Measurements from ENCODE around the gene HTR2C. TPM values are rescaled to one million over a fixed set of nuclear protein-coding genes. Genes with fewer than 3 reads are reported as not detected.

HTR2C gene
- total RNA-seq, 1 donor from 2014 or later = 1.7 TPM

GRCh38 chrX:114766541-114766940 is 182.7 kb downstream of the HTR2C start:
- TF ChIP-seq POLR2A (IDR thresholded peaks at IDR 0.05) = no peak
- TF ChIP-seq CTCF (IDR thresholded peaks at IDR 0.05) = no peak
- intact Hi-C loops (cut with DNase I) = no loop called here
- Histone ChIP-seq H3K27me3 (no peaks in the 10 kb centered on the region), H3K27ac (no peak overlapping the region), H3K36me3 (no peaks in the 10 kb centered on the region), H3K4me1 (no peaks in the 10 kb centered on the region), H3K9me3 (no peaks in the 10 kb centered on the region), H3K4me3 (no peak overlapping the region)
- DNase-seq (ENCODE audit: extremely low spot score in 2 of 2) = no peak

GRCh38 chrX:114774691-114775090 is 190.8 kb downstream of the HTR2C start:
- H3K36me3 ChIP-seq = no peaks in the 10 kb centered on the region
- no peaks in the 10 kb centered on the region for H3K4me1 ChIP-seq
- no peak overlapping the region for H3K4me3 ChIP-seq
- H3K27me3 ChIP-seq = no peaks in the 10 kb centered on the region
- no peak for DNase-seq (ENCODE audit: extremely low spot score in 2 of 2)
- TF ChIP-seq POLR2A (IDR thresholded peaks at IDR 0.05) (no peak), CTCF (IDR thresholded peaks at IDR 0.05) (no peak), POLR2AphosphoS5 (IDR thresholded peaks at IDR 0.05; ENCODE audit: insufficient read depth in 1 of 2, low read depth in 1 of 2) (no peak)
- intact Hi-C loops (cut with DNase I) = no loop called here
- no peak overlapping the region for H3K27ac ChIP-seq
- H3K9me3 ChIP-seq = no peaks in the 10 kb centered on the region

- Histone ChIP-seq H3K27me3 (no peaks in the 10 kb centered on the region), H3K9me3 (no peaks in the 10 kb centered on the region), H3K4me1 (no peaks in the 10 kb centered on the region), H3K4me3 (no peak overlapping the region), H3K36me3 (no peaks in the 10 kb centered on the region), H3K27ac (no peak overlapping the region)
- no peak for DNase-seq (ENCODE audit: extremely low spot score in 2 of 2)
- no peak for TF ChIP-seq POLR2AphosphoS5 (IDR thresholded peaks at IDR 0.05; ENCODE audit: insufficient read depth in 1 of 2, low read depth in 1 of 2)
- no peak for TF ChIP-seq POLR2A (IDR thresholded peaks at IDR 0.05)
- TF ChIP-seq CTCF (IDR thresholded peaks at IDR 0.05) = no peak
- intact Hi-C loops (cut with DNase I) = no loop called here
These were observed 199.0 kb downstream of the HTR2C start for GRCh38 chrX:114782925-114783324.

GRCh38 chrX:114787061-114787460 is 203.2 kb downstream of the HTR2C start:
- Histone ChIP-seq H3K36me3 (no peaks in the 10 kb centered on the region), H3K9me3 (no peaks in the 10 kb centered on the region), H3K4me3 (no peak overlapping the region), H3K27ac (no peak overlapping the region), H3K4me1 (no peaks in the 10 kb centered on the region), H3K27me3 (no peaks in the 10 kb centered on the region)
- intact Hi-C loops (cut with DNase I) = no loop called here
- no peak for TF ChIP-seq POLR2A (IDR thresholded peaks at IDR 0.05)
- DNase-seq (ENCODE audit: extremely low spot score in 2 of 2) = no peak

- TF ChIP-seq CTCF (IDR thresholded peaks at IDR 0.05) (no peak), POLR2AphosphoS5 (IDR thresholded peaks at IDR 0.05; ENCODE audit: insufficient read depth in 1 of 2, low read depth in 1 of 2) (no peak), POLR2A (IDR thresholded peaks at IDR 0.05) (no peak)
- Histone ChIP-seq H3K9me3 (no peaks in the 10 kb centered on the region), H3K36me3 (no peaks in the 10 kb centered on the region), H3K4me1 (no peaks in the 10 kb centered on the region), H3K4me3 (no peak overlapping the region), H3K27ac (no peak overlapping the region), H3K27me3 (no peaks in the 10 kb centered on the region)
- intact Hi-C loops (cut with DNase I) = no loop called here
- no peak for DNase-seq (ENCODE audit: extremely low spot score in 2 of 2)
These were observed 213.6 kb downstream of the HTR2C start for GRCh38 chrX:114797494-114797893.

- Histone ChIP-seq H3K27ac (no peak overlapping the region), H3K4me1 (no peaks in the 10 kb centered on the region), H3K9me3 (no peaks in the 10 kb centered on the region), H3K27me3 (no peaks in the 10 kb centered on the region), H3K36me3 (no peaks in the 10 kb centered on the region), H3K4me3 (no peak overlapping the region)
- DNase-seq (ENCODE audit: extremely low spot score in 2 of 2) = no peak
- intact Hi-C loops (cut with DNase I) = no loop called here
- no peak for TF ChIP-seq POLR2A (IDR thresholded peaks at IDR 0.05)
- TF ChIP-seq CTCF (IDR thresholded peaks at IDR 0.05) = no peak
- no peak for TF ChIP-seq POLR2AphosphoS5 (IDR thresholded peaks at IDR 0.05; ENCODE audit: insufficient read depth in 1 of 2, low read depth in 1 of 2)
These were observed 215.0 kb downstream of the HTR2C start for GRCh38 chrX:114798907-114799306.

All from vagina (tissue), 2 donors.